Epithelial cell of prostate (primary cell): ENCODE data around the gene DMXL1.

Experiments used
- DNase-seq: peaks from one replicate; pipeline ENCODE4 v3.0.0-alpha.2; 2011; ENCODE audit warnings: low read depth, low spot score
- H3K27ac ChIP-seq: fragments of 450-650 bp; 2 replicates; pipeline ENCODE4 v1.5.1; 2017; ENCODE audit warnings: mild to moderate bottlenecking

The DMXL1 gene

GRCh38 chr5:119070828-119071560, at the start of gene DMXL1:
Gene DMXL1 (plus strand): TSS chr5:119071087. CDS start chr5:119071570, 483 bp downstream.
- H3K27ac ChIP-seq: peak within 1 kb of the TSS; percentile 84
- DNase-seq: peak; percentile 98

GRCh38 chr5:119021149-119021732, 49.6 kb upstream of the DMXL1 start:
- H3K27ac ChIP-seq: no peak overlapping the region
- DNase-seq: no peak

GRCh38 chr5:119022017-119022745, 48.7 kb upstream of the DMXL1 start:
- no peak for DNase-seq
- no peak overlapping the region for H3K27ac ChIP-seq

- no peak for DNase-seq
- H3K27ac ChIP-seq: no peak overlapping the region
Measured at GRCh38 chr5:119022773-119023172, 48.1 kb upstream of the DMXL1 start.

- no peak overlapping the region for H3K27ac ChIP-seq
- no peak for DNase-seq
Measured at GRCh38 chr5:119028575-119028974, 42.3 kb upstream of the DMXL1 start.

- no peak overlapping the region for H3K27ac ChIP-seq
- no peak for DNase-seq
Measured at GRCh38 chr5:119031011-119031886, 39.6 kb upstream of the DMXL1 start.

- no peak for DNase-seq
- H3K27ac ChIP-seq: no peak overlapping the region
Measured at GRCh38 chr5:119031905-119032304, 39.0 kb upstream of the DMXL1 start.

GRCh38 chr5:119032656-119033055, 38.2 kb upstream of the DMXL1 start:
- no peak for DNase-seq
- H3K27ac ChIP-seq: no peak overlapping the region

- no peak for DNase-seq
- H3K27ac ChIP-seq: no peak overlapping the region
Measured at GRCh38 chr5:119033135-119033534, 37.8 kb upstream of the DMXL1 start.

GRCh38 chr5:119036101-119036762, 34.7 kb upstream of the DMXL1 start:
- no peak overlapping the region for H3K27ac ChIP-seq
- DNase-seq: peak; percentile 60

- no peak for DNase-seq
- H3K27ac ChIP-seq: no peak overlapping the region
Measured at GRCh38 chr5:119037496-119038215, 33.2 kb upstream of the DMXL1 start.

- no peak for DNase-seq
- no peak overlapping the region for H3K27ac ChIP-seq
Measured at GRCh38 chr5:119048246-119048645, 22.6 kb upstream of the DMXL1 start.

GRCh38 chr5:119049824-119050449, 20.9 kb upstream of the DMXL1 start:
- no peak overlapping the region for H3K27ac ChIP-seq
- DNase-seq: no peak

- H3K27ac ChIP-seq: no peak overlapping the region
- DNase-seq: no peak
Measured at GRCh38 chr5:119054101-119054500, 16.8 kb upstream of the DMXL1 start.

- no peak overlapping the region for H3K27ac ChIP-seq
- no peak for DNase-seq
Measured at GRCh38 chr5:119055294-119055693, 15.6 kb upstream of the DMXL1 start.

GRCh38 chr5:119058979-119059529, 11.8 kb upstream of the DMXL1 start:
- no peak for DNase-seq
- no peak overlapping the region for H3K27ac ChIP-seq

GRCh38 chr5:119059740-119060255, 11.1 kb upstream of the DMXL1 start:
- no peak for DNase-seq

More at GRCh38 chr5:119059740-119060255, 11.1 kb upstream of the DMXL1 start:
- no peak overlapping the region for H3K27ac ChIP-seq
